GM19372 (cell line): ENCODE measurements around the gene NCOA1.
"Not testable (repeated sequence)": the region's sequence is repeated elsewhere in the genome, so short reads cannot be mapped to it uniquely, and the experiment has no call there.

Experiments
- ATAC-seq: cut with Tn5 transposase; IDR thresholded peaks from one replicate; pipeline ENCODE4 v1.9.1; 2021; ENCODE audit warnings: mild to moderate bottlenecking, low read depth, moderate library complexity; ENCODE audit not compliant: unreplicated experiment

NCOA1 gene

GRCh38 chr2:24531610-24532009 lies 40.6 kb downstream of the NCOA1 start:
- ATAC-seq, result not testable (repeated sequence)

DNA sequence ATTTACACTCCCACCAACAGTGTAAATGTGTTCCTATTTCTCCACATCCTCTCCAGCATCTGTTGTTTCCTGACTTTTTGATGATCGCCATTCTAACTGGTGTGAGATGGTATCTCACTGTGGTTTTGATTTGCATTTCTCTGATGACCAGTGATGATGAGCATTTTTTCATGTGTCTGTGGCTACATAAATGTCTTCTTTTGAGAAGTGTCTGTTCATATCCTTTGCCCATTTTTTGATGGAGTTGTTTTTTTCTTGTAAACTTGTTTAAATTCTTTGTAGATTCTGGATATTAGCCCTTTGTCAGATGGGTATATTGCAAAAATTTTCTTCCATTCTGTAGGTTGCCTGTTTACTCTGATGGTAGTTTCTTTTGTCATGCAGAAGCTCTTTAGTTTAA lies 41.0 kb downstream of the NCOA1 start:
- not testable (repeated sequence) for ATAC-seq

- ATAC-seq, result not testable (repeated sequence)
These were observed 42.5 kb downstream of the NCOA1 start for GRCh38 chr2:24533574-24533973.

- ATAC-seq, result no peak
These were observed 47.7 kb downstream of the NCOA1 start for GRCh38 chr2:24538720-24539119.

GRCh38 chr2:24539258-24539657 lies 48.2 kb downstream of the NCOA1 start:
- no peak for ATAC-seq

DNA sequence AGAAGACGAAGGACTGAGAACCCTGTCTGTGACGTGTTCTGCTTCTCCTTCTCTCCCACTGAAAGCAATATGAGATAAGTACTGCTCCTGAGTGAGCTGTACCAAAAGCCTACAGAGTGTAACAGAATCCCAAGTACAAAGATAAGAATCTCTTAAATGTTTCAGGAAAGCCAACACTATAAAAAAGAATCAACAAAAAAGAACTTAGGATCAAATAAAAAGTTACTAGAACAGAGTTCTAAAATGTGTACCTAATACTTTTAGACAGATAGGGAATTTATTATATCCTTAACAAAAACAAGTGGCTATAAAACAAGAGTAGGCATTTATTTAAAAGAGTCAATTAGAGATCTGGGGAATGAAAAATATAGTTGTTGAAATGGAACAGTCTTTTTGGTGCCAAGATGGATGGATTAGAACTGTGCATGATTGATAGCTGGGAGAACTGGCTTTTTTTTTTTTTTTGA lies 49.0 kb downstream of the NCOA1 start:
- no peak for ATAC-seq

DNA sequence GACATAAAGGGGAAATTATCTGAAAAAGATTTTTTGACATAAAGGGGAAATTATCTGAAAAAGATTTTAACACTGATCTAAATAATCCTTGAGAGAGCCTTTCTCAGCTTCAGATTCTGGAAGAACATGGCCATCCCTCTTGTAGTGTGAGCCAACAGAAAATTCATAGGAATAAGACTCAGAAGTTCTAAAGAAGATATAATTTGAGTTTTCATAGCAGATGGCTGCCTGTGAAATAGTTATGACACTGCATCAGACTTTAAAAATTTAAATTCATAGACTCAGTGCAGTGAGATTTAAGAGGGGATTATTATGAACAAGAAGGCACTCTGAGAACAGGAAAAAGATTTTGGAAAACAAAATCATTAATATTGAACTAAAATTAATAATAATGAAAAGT lies 50.6 kb downstream of the NCOA1 start:
- no peak for ATAC-seq

DNA sequence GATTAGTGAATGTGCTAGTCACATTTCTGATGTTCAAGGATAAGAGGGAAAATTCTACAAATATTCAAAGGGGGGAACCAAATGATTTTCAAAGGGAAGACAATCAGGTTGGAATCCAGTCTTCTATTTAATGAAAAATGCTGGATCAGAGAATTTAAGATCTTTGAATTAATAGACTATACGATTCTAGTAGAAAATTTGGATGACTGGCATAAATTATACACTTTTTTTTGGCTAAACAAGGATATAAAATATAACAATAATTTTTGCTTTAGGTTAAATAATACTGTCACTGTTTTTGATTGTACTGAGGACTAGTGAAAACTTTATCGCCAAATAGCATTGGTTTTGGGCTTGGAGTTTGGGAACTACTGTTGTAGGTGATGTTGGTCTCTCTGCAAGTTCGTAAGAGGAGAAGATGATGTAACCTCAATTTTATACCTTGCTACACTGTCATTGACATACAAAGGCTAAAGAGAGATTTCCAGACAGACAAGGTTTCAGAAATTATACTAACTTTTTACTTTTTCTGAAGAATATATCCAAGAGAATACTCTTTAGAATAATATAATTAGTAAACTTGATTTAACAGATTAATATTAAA lies 51.3 kb downstream of the NCOA1 start:
- no peak for ATAC-seq

DNA sequence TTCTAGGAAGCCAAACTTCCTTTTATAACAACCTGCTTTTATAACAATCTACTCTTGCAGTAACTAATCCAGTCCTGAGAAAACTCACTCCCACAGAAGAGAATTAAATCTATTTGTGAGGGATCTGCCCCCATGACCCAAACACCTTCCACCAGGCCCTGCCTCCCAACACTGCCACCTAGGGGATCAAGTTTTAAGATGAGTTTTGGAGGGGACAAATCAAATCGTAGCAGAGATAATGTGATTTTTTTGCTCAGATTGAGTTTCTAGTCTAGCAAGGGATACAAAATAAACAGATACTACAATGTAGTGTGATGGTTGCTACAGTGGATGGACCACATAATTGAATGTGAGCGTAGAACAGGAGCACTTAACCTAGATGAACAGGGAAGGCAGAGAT lies 52.2 kb downstream of the NCOA1 start:
- no peak for ATAC-seq

GRCh38 chr2:24544456-24545115 lies 53.5 kb downstream of the NCOA1 start:
- no peak for ATAC-seq

- no peak for ATAC-seq
These were observed 55.6 kb downstream of the NCOA1 start for GRCh38 chr2:24546669-24547068.

GRCh38 chr2:24548058-24548457 lies 57.0 kb downstream of the NCOA1 start:
- ATAC-seq, result no peak

DNA sequence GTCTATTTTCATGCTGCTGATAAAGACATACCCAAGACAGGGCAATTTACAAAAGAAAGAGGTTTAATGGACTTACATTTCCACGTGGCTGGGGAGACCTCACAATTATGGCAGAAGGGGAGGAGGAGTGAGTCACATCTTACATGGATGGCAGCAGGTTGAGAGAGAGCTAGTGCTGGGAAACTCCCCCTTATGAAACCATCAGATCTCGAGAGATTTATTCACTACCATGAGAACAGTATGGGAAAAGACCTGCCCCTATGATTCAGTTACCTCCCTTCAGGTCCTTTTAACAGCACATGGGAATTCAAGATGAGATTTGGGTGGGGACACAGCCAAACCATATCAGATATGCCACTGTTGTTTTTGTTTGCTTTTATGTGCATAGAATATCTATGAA lies 59.2 kb downstream of the NCOA1 start:
- ATAC-seq, result not testable (repeated sequence)

GRCh38 chr2:24551016-24551415 lies 60.0 kb downstream of the NCOA1 start:
- no peak for ATAC-seq

GRCh38 chr2:24552836-24553235 lies 61.8 kb downstream of the NCOA1 start:
- no peak for ATAC-seq

- no peak for ATAC-seq
These were observed 67.9 kb downstream of the NCOA1 start for GRCh38 chr2:24558781-24559472.

GRCh38 chr2:24559473-24560113 lies 68.5 kb downstream of the NCOA1 start:
- ATAC-seq, result no peak

DNA sequence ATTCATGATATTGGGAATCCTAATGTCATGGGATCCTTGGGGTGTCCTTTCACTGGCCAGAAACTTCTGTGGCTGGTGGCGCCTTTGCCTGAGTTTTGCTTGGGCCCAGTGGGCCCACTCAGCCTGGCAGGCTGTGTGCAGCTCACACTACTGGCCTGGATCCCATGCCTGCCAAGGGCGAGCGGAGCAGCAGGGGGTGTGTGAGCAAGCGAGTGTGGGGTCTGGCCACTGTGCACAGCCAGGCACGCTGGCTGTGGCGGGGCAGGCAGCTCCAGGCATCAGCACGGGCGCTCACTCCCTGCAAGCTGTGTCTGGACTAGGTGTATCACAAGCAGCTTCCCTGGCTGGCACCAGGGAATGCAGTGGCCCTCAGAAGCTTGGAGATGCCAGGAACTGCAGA lies 74.5 kb downstream of the NCOA1 start:
- no peak for ATAC-seq

DNA sequence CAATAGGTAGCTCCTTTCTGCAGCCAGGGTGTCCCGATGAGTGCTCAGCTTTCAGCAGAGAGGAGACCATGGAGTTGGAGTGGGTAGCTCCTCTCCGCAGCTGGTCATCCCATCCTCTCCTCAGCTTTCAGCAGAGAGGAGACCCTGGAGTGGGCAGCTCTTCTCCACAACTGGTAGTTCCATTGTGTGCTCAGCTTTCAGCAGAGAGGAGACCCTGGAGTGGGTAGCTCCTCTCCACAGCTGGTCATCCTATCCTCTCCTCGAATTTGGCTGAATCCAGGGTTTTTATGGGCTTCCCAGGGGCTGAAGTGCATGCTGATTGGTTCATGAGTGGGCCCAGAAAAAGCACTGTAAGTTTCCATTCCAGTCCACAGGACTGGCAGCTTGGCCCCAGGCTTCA lies 75.2 kb downstream of the NCOA1 start:
- ATAC-seq, result no peak

DNA sequence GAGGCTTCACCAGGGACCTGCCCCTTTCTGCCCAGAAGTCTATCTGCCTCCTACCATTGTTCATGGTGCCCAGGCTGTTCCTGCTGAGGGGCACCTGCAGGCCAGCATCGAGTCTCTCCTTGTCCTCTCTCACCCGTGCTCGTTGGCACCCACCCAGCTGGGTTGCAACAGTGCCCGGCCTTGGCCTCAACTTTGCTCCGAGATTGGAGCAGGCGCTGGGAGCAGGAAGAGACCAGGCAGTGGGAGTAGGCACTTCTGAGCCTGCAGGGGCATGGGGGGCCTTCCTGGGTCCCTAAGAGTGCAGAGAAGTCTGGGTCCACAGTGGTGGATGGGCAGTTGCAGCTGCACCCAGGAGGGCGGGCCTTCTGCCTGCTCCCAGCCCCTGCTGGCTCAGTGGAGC lies 75.6 kb downstream of the NCOA1 start:
- ATAC-seq, result no peak

- no peak for ATAC-seq
These were observed 77.5 kb downstream of the NCOA1 start for GRCh38 chr2:24568551-24568950.
